ENCODE results near the gene MANSC1. TPM values are rescaled to one million over a fixed set of nuclear protein-coding genes. Genes with fewer than 3 reads are reported as not detected.

MANSC1 gene
- total RNA-seq, 1 donor from 2014 or later, result 6.2 TPM

GRCh38 chr12:12381982-12382381 is 31.9 kb upstream of the MANSC1 start:
- H3K4me3 ChIP-seq, result no peak overlapping the region
- Mint-ChIP-seq H3K9me3 (no peaks in the 10 kb centered on the region), H3K4me1 (peaks cover 17% of the 10 kb centered on the region), H3K36me3 (peaks cover 9% of the 10 kb centered on the region), H3K27me3 (ENCODE audit: insufficient read depth, low read depth) (peaks cover 7% of the 10 kb centered on the region), H3K4me3 (no peak overlapping the region), H3K27ac (no peak overlapping the region)
- H3K36me3 ChIP-seq, result no peaks in the 10 kb centered on the region
- no peaks in the 10 kb centered on the region for H3K79me2 ChIP-seq (ENCODE audit: low read depth)
- peaks cover 6% of the 10 kb centered on the region for H4K20me1 ChIP-seq (ENCODE audit: low read depth)
- no peak overlapping the region for H2AFZ ChIP-seq (replicated peaks)
- no peaks in the 10 kb centered on the region for H3K27me3 ChIP-seq
- H3K9ac ChIP-seq, result no peak overlapping the region
- H3K4me2 ChIP-seq, result no peak overlapping the region
- TF ChIP-seq EZH2phosphoT487 (IDR thresholded peaks at IDR 0.05) (no peak), EZH2 (IDR thresholded peaks at IDR 0.05) (no peak), CTCF (IDR thresholded peaks at IDR 0.05) (no peak)
- H3K4me1 ChIP-seq, result peaks cover 21% of the 10 kb centered on the region
- no peak overlapping the region for H3K27ac ChIP-seq
- no peaks in the 10 kb centered on the region for H3K9me3 ChIP-seq (ENCODE audit: low read depth)
- DNase-seq (ENCODE audit: low spot score), result no peak
- H3F3A ChIP-seq (ENCODE audit: low read depth), result peaks cover 20% of the 10 kb centered on the region

GRCh38 chr12:12380949-12381593 is 31.0 kb upstream of the MANSC1 start:
- H3K27me3 Mint-ChIP-seq (ENCODE audit: insufficient read depth, low read depth), result peaks cover 5% of the 10 kb centered on the region
- peaks cover 17% of the 10 kb centered on the region for H3K4me1 Mint-ChIP-seq
- no peak for DNase-seq (ENCODE audit: low spot score)
- Histone ChIP-seq H3K4me1 (peaks cover 21% of the 10 kb centered on the region), H3K4me3 (no peak overlapping the region), H3K36me3 (no peaks in the 10 kb centered on the region), H3K27me3 (no peaks in the 10 kb centered on the region), H3K9me3 (ENCODE audit: low read depth) (no peaks in the 10 kb centered on the region), H4K20me1 (ENCODE audit: low read depth) (peaks cover 6% of the 10 kb centered on the region), H3K27ac (no peak overlapping the region), H2AFZ (replicated peaks) (no peak overlapping the region), H3F3A (ENCODE audit: low read depth) (peaks cover 20% of the 10 kb centered on the region), H3K4me2 (no peak overlapping the region), H3K79me2 (ENCODE audit: low read depth) (no peaks in the 10 kb centered on the region), H3K9ac (no peak overlapping the region)
- H3K27ac Mint-ChIP-seq, result no peak overlapping the region
- H3K9me3 Mint-ChIP-seq, result no peaks in the 10 kb centered on the region
- no peak overlapping the region for H3K4me3 Mint-ChIP-seq
- H3K36me3 Mint-ChIP-seq, result peaks cover 9% of the 10 kb centered on the region
- no peak for TF ChIP-seq EZH2 (IDR thresholded peaks at IDR 0.05)
- no peak for TF ChIP-seq CTCF (IDR thresholded peaks at IDR 0.05)
- TF ChIP-seq EZH2phosphoT487 (IDR thresholded peaks at IDR 0.05), result no peak

- H3K4me1 Mint-ChIP-seq, result peaks cover 14% of the 10 kb centered on the region
- H3K27me3 ChIP-seq, result no peaks in the 10 kb centered on the region
Measured at GRCh38 chr12:12379831-12380730, 30.0 kb upstream of the MANSC1 start.

More at GRCh38 chr12:12379831-12380730, 30.0 kb upstream of the MANSC1 start:
- H3K9ac ChIP-seq, result no peak overlapping the region
- Mint-ChIP-seq H3K9me3 (no peaks in the 10 kb centered on the region), H3K4me3 (no peak overlapping the region), H3K27ac (no peak overlapping the region), H3K36me3 (peaks cover 9% of the 10 kb centered on the region), H3K27me3 (ENCODE audit: insufficient read depth, low read depth) (peaks cover 7% of the 10 kb centered on the region)
- TF ChIP-seq CTCF (IDR thresholded peaks at IDR 0.05) (no peak), EZH2phosphoT487 (IDR thresholded peaks at IDR 0.05) (no peak), EZH2 (IDR thresholded peaks at IDR 0.05) (no peak)
- no peak for DNase-seq (ENCODE audit: low spot score)
- H3K36me3 ChIP-seq, result no peaks in the 10 kb centered on the region
- H3K4me1 ChIP-seq, result peaks cover 17% of the 10 kb centered on the region
- H3K4me2 ChIP-seq, result no peak overlapping the region
- no peak overlapping the region for H2AFZ ChIP-seq (replicated peaks)
- no peaks in the 10 kb centered on the region for H3K9me3 ChIP-seq (ENCODE audit: low read depth)
- no peaks in the 10 kb centered on the region for H3K79me2 ChIP-seq (ENCODE audit: low read depth)
- peak overlapping the region; percentile 13 for H3K27ac ChIP-seq
- H3F3A ChIP-seq (ENCODE audit: low read depth), result peaks cover 14% of the 10 kb centered on the region
- H4K20me1 ChIP-seq (ENCODE audit: low read depth), result peaks cover 5% of the 10 kb centered on the region
- H3K4me3 ChIP-seq, result no peak overlapping the region
